VCaP (cell line): ENCODE measurements around the gene MMRN2.

Source experiments
- H3K27ac ChIP-seq: fragments of 450-650 bp; 2 replicates; pipeline ENCODE4 v1.5.1; 2017
- TF ChIP-seq, protein P1 (sequence below): fragments of 450-650 bp; conservative IDR thresholded peaks from 2 replicates; pipeline ENCODE4 v1.5.1; 2017; ENCODE audit warnings: mild to moderate bottlenecking, moderate library complexity

MMRN2 gene

DNA sequence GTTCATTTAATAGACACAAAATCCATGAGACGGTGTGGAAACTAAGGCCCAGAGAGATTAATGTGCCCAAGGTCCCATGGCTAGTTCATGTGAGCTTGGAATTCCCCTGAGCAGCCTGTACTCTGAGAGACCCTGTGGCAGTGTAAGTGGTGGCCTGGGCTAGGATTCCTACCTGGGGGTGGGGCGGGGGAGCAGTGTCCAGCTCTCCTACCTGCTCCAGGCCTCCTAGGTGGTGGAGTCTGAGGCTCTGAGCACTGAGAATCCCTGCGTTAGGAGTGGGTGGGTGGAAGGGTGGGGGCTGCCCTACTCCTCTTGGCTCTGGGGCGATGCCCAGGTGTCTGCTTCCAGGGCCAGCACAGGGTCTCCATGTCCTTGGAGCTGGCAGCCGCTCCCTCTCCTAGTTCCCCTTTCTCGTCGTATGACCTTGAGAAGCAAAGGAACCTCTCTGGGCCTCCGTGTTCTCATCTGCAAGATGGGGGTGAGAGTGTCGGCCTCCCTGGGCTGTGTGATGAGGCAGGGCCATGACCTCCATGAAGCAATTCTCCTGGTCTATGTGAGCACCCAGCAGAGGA, 3.5 kb upstream of the MMRN2 start:
- TF ChIP-seq, protein P1, sequence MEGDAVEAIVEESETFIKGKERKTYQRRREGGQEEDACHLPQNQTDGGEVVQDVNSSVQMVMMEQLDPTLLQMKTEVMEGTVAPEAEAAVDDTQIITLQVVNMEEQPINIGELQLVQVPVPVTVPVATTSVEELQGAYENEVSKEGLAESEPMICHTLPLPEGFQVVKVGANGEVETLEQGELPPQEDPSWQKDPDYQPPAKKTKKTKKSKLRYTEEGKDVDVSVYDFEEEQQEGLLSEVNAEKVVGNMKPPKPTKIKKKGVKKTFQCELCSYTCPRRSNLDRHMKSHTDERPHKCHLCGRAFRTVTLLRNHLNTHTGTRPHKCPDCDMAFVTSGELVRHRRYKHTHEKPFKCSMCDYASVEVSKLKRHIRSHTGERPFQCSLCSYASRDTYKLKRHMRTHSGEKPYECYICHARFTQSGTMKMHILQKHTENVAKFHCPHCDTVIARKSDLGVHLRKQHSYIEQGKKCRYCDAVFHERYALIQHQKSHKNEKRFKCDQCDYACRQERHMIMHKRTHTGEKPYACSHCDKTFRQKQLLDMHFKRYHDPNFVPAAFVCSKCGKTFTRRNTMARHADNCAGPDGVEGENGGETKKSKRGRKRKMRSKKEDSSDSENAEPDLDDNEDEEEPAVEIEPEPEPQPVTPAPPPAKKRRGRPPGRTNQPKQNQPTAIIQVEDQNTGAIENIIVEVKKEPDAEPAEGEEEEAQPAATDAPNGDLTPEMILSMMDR, result no peak

DNA sequence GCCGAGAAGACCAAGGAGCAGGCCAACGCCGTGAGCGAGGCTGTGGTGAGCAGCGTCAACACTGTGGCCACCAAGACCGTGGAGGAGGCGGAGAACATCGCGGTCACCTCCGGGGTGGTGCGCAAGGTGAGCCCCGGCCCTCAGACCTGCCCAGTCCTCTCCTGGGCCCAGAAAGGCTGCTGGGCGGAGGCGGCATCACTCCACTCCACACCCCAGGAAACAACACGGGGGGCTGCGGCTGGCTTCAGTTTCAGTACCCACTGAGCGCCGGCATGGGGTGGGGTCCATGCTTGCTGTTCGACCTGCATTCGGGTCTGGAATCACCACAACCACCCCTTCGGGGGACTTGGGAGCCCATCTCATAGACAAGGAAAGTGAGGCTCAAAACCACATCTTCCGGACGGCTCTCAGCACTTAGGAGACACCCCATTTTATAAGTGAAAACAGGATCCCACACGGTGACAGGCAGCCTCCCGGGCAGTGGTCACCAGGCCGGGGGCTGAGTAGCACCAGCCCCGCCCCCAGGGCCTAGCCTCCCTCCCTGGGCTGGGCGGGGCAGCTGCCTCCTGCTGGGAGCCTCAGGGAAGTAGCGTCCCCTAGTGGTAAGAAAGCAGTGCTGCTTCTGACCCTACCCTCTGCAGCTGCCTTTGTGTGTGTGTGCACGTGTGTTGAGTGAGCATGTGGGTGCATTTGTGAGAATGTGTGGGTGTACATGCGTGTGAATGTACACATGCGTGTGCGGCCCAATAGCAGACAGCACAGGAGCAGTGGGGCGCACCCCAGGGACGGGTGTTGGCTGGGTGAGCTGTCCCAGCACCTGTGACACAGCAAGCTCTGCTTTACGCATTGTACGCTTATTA, 2.8 kb upstream of the MMRN2 start:
- H3K27ac ChIP-seq, result no peak overlapping the region; the same call in 1 of the 2 replicates
- TF ChIP-seq, protein P1, result peak; percentile 62

More for the DNA sequence above, 3.5 kb upstream of the MMRN2 start:
- H3K27ac ChIP-seq, result no peak overlapping the region

DNA sequence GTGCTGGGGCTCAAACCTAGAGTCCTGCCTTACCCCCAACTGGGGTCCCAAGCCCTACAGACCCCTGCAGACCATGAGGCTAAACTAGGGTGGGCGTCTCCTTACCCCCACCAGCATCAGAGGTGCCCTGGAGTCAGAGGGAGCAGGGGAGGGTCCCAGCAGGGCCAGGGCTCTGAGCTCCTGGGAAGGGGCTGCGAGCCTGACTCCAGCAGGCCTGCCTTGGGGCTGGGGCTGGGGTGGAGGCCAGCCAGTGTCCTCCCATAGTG, 2.3 kb upstream of the MMRN2 start:
- peak overlapping the region; percentile 25; the same call in 1 of the 2 replicates for H3K27ac ChIP-seq

DNA sequence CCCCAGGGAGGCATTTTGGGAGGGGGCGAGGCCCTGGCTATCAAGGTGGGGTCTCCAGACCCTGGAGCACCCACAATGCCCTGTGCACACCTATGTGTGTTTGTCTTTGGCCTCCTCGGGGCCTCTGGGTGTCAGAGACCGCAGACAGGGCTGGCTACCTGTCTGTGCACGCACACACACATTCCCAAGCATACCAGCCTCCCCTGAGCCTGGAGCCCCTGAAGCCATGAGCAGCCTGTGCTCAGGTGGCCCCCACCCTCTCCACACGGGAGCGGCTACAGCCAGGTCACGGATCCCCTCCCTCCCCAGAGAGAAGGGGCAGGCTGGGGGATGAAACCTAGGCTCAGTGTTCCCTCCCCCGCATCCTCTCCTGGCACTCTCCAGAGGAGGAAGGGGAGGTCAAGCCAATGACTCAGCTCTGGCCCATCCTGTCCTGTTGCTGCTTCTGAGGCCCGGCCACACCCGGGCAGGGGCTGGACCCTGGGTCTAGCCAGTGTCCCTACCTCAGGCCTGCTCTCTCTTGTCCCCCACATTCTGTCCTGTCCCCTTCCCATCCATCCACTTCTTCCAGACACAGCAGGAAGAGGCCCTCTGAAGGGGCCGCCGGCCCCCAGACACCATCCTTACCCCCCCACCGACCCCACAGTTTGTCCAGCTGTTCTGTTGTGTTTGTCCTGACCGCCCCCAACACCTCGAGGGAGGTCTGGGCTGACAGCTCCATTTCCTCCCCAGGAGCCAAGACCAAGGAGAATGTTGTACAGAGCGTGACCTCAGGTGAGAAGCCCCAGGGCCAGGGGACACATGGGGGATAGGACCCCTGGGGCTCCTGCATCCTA, 1.7 kb upstream of the MMRN2 start:
- H3K27ac ChIP-seq, result peak overlapping the region; percentile 25; the same call in 1 of the 2 replicates
- TF ChIP-seq, protein P1, result no peak

More for the DNA sequence above, 2.3 kb upstream of the MMRN2 start:
- TF ChIP-seq, protein P1, result no peak

DNA sequence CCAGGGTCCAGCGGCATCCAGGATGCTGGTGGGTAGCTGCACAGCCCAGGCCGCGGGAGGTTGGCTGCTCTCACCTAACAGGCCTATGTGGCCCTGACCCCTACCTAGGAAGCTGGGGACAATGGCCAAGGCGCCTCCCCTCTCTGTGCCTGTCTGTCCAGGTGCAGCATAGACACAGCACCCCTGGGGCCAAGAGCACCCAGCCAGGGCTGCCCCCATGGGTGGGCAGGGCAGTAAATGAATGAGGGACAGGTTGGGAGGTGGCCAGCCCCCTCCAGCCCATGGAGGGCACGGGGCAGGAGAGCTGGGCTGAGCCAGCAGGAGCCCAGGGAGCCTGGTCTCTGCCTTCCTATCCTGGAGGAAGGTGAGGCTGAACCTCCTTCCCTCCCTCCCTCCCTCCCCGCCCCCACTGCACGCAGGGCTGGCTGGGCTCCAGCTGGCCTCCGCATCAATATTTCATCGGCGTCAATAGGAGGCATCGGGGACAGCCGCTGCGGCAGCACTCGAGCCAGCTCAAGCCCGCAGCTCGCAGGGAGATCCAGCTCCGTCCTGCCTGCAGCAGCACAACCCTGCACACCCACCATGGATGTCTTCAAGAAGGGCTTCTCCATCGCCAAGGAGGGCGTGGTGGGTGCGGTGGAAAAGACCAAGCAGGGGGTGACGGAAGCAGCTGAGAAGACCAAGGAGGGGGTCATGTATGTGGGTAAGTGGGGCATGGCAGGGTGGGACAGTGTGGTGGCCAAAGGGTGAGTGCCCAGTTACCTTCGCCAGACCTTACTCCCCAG, 893 bp upstream of the MMRN2 start, which contains the start of gene SNCG:
Gene SNCG (plus strand): TSS at position 484 of the 785 bp plus-strand sequence. CDS start 99 bp downstream, at position 583.
- TF ChIP-seq, protein P1, result no peak
- peak within 1 kb of the TSS; percentile 25; the same call in 1 of the 2 replicates for H3K27ac ChIP-seq

DNA sequence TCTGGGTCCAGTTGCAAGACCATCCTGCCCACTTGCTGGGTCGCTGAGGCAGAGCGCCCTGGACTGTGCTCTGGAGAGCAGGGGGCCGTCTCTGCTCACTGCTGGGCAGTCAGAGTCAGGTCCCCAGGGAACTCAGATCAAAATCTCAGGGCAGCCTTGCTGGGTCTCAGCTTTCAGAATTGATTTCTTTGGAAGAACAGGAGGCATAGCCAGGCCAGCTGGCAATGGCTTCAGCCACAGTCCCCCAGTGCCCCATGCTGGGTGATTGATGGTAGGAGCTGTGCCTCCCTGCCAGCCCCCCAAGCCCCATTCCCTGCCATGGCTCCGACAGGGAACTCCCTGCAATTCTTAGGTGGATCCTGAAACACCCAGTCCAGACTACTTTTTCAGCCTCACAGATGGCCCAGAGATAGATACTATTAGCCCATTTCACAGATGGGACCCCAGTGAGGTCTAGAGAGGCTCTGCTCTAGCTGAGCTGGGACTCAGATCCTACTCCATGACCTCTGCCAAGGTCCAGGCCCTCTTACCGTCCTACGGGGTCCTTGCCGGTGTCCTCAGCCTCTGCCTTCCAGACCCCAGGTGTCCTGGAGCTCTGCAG, 467 bp downstream of the MMRN2 start:
- TF ChIP-seq, protein P1, result no peak
- H3K27ac ChIP-seq, result no peak overlapping the region
